HG02642 (cell line): ENCODE measurements around the gene RAG1.
A peak's percentile ranks its signal among the peaks of the same experiment; 100 is the strongest.
"Not testable (repeated sequence)": the region's sequence is repeated elsewhere in the genome, so short reads cannot be mapped to it uniquely, and the experiment has no call there.

Source experiments
- ATAC-seq: cut with Tn5 transposase; IDR thresholded peaks from one replicate; pipeline ENCODE4 v1.9.1; 2021; ENCODE audit warnings: mild to moderate bottlenecking; ENCODE audit not compliant: unreplicated experiment, poor library complexity

The RAG1 gene

GRCh38 chr11:36567694-36568093, at the start of gene RAG1:
Gene RAG1, plus strand, starts transcription at chr11:36568007. Its CDS starts 5,298 bp downstream, at chr11:36573305.
- ATAC-seq, result no peak

- no peak for ATAC-seq
Measured at GRCh38 chr11:36530840-36531239, 37.0 kb upstream of the RAG1 start.

- no peak for ATAC-seq
Measured at GRCh38 chr11:36532941-36533601, 34.7 kb upstream of the RAG1 start.

GRCh38 chr11:36534276-36534840, 33.4 kb upstream of the RAG1 start:
- no peak for ATAC-seq

- ATAC-seq, result peak; percentile 99
Measured at GRCh38 chr11:36540998-36541397, 26.8 kb upstream of the RAG1 start.

- no peak for ATAC-seq
Measured at GRCh38 chr11:36550385-36551115, 17.3 kb upstream of the RAG1 start.

- not testable (repeated sequence) for ATAC-seq
Measured at GRCh38 chr11:36557390-36557789, 10.4 kb upstream of the RAG1 start.

GRCh38 chr11:36557991-36558390, 9.8 kb upstream of the RAG1 start:
- no peak for ATAC-seq

- peak; percentile 88 for ATAC-seq
Measured at GRCh38 chr11:36558571-36559413, 9.0 kb upstream of the RAG1 start.

- peak; percentile 58 for ATAC-seq
Measured at GRCh38 chr11:36564376-36565030, 3.3 kb upstream of the RAG1 start.

- ATAC-seq, result no peak
Measured at GRCh38 chr11:36565031-36565610, 2.7 kb upstream of the RAG1 start.

GRCh38 chr11:36566407-36567053, 1.3 kb upstream of the RAG1 start:
- ATAC-seq, result no peak

GRCh38 chr11:36569095-36569494, 1.3 kb downstream of the RAG1 start:
- ATAC-seq, result no peak

GRCh38 chr11:36574486-36574885, 6.7 kb downstream of the RAG1 start:
- ATAC-seq, result no peak

- ATAC-seq, result no peak
Measured at GRCh38 chr11:36577373-36577772, 9.6 kb downstream of the RAG1 start.

- no peak for ATAC-seq
Measured at GRCh38 chr11:36577859-36578258, 10.1 kb downstream of the RAG1 start.

GRCh38 chr11:36578458-36578857, 10.7 kb downstream of the RAG1 start:
- no peak for ATAC-seq

- ATAC-seq, result no peak
Measured at GRCh38 chr11:36581536-36581935, 13.7 kb downstream of the RAG1 start.

- ATAC-seq, result no peak
Measured at GRCh38 chr11:36583667-36584066, 15.9 kb downstream of the RAG1 start.
